DMS 273 (cell line): ENCODE results near the gene GPRC5D.

Experiments used
- DNase-seq: peaks from one replicate; lab custom pipeline; 2025; ENCODE audit not compliant: unreplicated experiment; lab: John Stamatoyannopoulos, UW

Gene GPRC5D

DNA sequence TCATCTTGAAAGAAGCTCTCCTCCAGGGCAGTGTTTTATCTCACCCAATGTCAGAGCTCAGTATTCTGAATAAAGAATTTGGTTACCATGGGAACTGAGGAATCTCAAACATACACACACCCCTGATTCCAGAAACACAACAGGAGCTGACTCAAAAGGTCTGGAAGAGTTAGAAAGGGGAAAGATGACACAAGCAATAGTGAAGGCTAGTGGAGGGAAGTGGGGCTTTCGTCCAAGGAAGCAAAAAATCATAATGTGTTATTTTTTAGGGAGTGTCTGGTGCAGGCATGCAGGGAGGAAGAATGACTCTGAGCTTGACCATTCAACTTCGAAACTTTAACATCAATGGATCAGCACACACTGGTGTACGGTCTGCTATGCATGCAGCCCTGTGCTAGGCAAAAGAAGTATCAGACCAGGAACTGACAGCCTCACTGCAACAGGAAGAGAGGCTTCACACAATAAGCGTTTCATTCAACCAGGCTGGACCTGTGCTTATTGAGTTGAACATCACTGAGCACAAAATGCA is 27.8 kb upstream of the GPRC5D start:
- DNase-seq, result no peak

DNA sequence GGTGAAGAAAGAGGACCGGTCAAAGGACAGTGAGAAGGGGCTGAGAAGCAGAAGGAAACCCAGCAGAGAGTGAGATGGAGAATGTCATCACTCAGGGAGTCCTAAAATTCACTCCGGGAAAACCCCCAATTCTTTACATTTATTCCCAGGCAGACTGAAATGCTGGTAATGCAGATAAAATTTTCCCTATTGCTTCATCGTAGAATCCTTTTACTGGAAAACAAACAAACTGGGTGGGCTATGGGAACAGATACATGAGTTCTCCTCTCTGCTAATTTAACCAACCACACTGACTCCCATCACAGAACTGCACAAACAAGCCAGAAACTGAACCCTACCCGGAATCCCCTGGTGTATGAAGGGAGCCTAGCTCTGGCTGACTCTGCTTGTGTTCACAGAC is 27.2 kb upstream of the GPRC5D start:
- no peak for DNase-seq

DNA sequence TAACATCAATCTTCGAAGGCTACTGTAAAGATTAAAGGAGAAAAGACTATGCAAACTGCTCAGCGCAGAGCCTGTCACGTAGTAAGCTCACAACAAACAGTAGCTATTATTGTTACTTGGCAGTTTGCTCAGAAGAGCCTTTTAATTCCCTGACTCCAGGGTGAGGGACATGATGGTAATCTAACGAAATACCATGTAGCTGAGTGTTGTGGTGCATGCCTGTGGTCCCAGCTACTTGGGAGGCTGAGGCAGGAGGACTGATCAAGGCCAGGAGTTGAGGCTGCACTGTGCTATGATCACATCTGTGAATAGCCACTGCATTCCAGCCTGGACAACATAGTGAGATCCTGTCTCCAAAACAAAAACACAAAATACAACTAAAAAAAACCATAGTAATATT is 25.3 kb upstream of the GPRC5D start:
- DNase-seq, result no peak

- DNase-seq, result no peak
Measured at GRCh38 chr12:12976366-12976765, 24.4 kb upstream of the GPRC5D start.

- peak; percentile 20 for DNase-seq
Measured at GRCh38 chr12:12975322-12976077, 23.5 kb upstream of the GPRC5D start.

- DNase-seq, result no peak
Measured at GRCh38 chr12:12974211-12974610, 22.2 kb upstream of the GPRC5D start.

DNA sequence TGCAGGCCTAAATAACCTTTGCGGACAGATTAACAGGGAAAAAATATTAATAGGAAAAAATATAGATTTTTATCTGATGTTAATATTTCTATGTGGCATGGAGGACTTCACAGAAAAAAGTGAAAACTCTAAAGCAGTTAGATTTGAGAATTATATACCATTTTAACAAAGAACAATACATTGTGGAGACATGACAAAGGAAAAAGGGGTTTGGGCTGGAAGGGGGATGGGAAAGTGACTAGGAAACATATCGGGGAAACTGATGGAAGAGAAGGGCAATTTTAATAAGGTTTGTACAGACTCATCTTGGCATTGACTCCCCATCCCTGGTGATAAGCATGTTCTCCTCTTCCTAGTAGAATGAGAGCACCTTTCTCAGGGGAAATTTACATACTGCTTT is 21.0 kb upstream of the GPRC5D start:
- DNase-seq, result no peak

GRCh38 chr12:12965836-12966235 is 13.9 kb upstream of the GPRC5D start:
- DNase-seq, result no peak

DNA sequence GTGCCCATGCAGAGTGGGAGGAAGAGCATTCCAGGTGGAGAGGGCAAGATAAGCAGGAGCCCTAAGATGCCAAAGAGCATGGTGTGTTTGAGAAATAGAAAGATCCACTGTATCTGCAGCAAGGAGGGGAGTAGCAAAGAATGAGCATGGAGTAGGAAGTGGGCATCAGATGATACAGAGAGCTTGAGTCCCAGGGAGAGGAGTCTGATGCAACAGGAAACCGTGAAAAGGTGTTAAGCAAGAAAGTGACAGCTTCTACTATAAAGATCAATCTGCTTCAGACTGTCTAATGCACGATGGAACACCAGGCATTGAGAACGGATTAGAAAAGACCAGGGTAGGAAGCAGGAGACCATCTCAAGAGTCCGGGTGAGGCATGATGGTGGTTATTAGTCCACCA is 12.3 kb upstream of the GPRC5D start:
- DNase-seq, result no peak

DNA sequence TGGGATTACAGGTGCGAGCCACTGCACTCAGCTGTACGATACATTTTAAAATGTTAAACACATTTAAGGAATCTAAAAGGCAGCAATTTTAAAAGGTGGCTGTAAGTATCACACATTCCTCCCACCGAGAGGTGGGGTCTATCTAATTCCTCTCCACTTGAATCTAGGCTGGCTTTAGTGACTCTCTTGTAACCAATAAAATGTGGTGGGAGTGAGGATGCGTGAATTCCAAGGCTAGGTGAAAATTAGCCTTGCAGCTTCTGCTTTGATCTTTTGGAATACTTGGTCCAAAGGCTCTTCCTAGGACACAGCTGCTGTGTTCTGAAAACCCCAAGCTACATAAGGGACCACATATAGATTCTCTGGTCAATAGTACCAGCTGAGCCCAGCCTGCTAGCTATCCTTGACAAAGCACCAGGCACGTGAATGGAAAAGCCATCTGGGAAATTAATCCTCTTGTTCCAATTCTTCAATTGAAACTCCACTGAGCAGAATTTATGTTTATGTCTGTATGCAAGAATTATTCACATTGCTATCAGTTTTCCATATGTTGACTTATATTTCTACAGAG is 8.8 kb upstream of the GPRC5D start:
- no peak for DNase-seq

DNA sequence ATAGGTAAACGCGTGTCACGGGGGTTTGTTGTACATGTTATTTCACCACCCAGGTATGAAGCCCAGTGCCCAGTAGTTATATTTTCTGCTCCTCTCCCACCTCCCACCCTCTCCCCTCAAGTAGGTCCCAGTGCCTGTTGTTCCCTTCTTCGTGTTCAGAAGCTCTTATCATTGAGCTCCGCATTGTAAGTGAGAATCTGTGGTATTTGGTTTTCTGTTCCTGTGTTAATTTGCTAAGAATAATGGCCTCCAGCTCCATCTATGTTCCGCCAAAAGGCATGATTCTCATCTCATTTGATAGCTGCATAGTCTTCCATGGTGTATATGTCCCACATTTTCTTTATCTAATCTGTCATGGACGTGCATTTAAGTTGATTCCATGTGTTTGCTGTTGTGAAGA is 6.9 kb upstream of the GPRC5D start:
- DNase-seq, result no peak

- no peak for DNase-seq
Measured at GRCh38 chr12:12954878-12955625, 3.1 kb upstream of the GPRC5D start.

DNA sequence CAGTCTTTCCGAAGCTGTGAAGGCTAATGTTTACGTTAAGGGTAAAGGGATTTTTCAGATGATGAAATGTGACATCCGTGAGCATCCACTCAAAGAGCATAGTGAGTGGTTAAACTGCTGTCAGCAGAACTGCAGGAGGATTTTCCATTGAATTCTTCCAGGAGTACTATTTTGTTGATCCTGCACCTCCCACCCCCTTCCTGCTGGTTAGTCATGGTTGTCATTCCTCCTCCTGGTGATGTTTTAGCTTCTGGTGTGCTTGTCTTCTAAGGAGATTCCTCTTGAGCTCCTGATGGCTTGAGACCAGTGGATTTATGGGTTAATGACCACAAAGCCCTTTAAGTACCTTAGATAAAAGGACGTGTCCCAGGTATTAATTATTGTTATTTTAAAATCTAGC is 2.4 kb upstream of the GPRC5D start:
- no peak for DNase-seq

DNA sequence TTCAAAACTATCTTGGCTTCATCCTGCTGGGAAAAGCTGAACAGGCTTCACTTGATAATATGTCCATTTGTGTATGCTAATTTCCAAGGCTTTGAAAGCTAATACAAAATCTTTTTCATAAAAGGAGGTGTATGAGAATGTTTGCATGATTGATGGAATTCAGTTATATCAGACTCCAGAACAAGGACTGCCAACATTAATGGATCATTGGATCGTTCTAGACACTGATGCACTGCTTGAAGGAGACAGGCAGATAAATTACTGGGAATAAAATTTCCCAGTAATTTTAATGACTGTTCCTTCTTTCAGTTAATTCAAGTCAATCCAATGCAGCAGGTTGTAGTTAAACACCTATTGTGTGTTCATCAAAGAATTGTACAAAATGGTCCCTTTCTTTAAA is 466 bp downstream of the GPRC5D start:
- no peak for DNase-seq

DNA sequence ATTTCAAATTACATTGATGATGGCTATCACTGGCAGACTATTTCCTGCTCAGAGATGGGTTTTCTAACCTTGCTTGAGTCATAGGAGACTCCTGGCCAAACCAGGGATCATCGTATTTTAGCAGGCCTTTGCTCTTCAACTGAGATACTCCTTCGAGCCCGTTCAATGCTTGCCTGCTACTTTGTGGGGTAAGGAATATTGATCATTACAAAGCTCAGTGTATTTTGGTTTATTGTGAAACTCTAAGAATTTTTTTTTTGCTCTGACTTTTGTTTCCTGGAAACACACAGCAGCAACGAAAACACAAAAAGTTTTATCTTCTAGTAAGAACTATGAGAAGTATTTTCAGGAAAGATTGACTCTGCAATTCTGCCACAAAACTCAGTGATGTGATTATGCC is 4.1 kb downstream of the GPRC5D start:
- DNase-seq, result no peak

GRCh38 chr12:12946686-12947355 is 5.1 kb downstream of the GPRC5D start:
- no peak for DNase-seq

DNA sequence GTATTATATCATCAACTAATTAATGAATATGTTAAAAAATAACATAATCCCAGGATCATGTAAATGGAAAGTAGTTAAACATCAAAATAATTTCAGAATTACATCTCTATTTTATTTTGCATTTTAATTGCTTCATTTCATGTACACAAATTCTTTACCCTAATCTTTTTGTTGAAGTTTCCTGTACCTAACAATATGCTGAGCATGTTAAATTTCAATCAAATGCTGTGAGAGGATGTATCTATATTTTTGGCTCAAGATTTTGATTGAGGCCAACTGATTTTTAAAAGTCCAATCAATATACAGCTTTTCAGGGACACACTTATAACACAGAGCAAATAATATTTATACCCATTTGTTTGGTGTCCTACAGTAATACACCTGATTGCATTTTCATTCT is 6.4 kb downstream of the GPRC5D start:
- DNase-seq, result no peak

DNA sequence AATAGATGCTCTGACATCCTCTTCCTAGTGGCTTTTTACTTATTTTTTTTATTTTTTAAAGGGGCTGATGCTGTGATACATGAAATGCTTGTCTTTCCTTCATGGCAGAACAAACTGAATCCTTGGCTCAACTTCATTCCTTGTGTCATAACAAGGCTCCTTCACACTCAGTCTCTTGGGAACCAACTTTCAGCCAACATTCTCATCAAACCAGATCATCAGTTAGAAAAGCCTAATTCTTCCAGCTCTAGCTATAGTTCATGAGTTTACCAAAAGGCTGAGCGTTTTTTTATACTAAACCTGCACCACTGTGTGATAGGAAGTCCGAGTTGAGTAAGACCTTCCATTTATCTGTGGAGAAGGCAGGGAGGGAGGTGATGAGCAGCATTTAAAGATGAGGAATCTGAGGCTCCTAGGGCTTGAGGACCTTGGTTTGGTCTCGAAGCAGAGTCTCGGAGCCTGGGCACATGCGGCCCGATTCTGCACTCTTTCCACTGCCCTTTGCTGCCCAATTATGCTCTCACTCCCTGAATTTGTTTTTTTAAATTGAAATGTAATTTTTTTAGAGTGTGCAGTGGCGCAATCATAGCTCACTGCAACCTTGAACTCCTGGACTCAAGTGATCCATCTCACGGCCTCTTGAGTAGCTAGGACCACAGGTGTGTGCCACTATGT is 8.2 kb downstream of the GPRC5D start:
- no peak for DNase-seq

- DNase-seq, result no peak
Measured at GRCh38 chr12:12941450-12942350, 10.3 kb downstream of the GPRC5D start.

DNA sequence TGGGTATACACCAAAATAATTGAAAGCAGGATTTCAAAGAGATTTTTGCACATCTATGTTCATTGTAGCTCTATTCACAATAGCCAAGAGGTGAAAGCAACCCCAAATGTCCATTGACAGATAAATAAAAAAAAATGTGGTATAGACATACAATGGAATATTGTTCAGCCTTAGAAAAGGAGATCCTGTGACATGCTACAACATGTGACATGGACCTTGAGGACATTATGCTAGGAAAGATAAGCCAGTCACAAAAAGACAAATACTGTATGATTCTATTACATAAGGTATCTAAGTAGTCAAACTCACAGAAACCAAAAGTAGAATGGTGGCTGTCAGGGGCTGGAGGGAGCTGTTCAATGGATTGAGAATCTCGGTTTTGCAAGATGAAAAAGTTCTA is 12.1 kb downstream of the GPRC5D start:
- DNase-seq, result no peak
